ENCODE measurements around the gene RET. TPM values are rescaled to one million over a fixed set of nuclear protein-coding genes. Genes with fewer than 3 reads are reported as not detected.

The RET gene
- total RNA-seq, 1 donor from 2014 or later: 0.94 TPM

DNA sequence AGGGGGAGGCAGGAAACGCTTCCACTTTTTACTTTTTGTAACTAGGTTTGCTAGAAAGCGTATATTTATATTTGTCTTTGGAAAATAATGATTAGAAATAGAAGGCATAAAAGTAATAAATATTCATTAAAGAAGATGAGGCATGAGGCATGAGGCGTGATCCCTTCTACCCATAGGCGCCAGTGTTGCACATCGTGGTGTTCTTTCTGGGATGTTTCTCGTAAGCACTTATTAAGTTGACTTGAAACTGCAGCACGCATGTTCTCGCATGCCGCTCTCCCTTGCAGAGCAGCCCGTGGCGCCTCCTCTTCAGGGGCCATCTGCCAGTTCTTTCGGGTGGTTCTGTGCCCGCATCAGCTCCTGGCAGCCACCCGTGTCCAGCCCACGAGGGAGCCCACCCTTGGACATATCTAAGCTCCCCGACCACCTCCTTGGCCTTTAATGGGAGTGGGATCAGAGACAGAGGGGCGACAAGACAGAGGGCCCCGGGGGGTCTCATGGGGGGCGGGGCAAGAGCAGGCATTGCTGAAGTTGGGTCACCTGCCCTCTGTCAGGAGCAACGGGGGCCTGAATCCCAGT is 32.9 kb downstream of the RET start:
- no peak for DNase-seq

DNA sequence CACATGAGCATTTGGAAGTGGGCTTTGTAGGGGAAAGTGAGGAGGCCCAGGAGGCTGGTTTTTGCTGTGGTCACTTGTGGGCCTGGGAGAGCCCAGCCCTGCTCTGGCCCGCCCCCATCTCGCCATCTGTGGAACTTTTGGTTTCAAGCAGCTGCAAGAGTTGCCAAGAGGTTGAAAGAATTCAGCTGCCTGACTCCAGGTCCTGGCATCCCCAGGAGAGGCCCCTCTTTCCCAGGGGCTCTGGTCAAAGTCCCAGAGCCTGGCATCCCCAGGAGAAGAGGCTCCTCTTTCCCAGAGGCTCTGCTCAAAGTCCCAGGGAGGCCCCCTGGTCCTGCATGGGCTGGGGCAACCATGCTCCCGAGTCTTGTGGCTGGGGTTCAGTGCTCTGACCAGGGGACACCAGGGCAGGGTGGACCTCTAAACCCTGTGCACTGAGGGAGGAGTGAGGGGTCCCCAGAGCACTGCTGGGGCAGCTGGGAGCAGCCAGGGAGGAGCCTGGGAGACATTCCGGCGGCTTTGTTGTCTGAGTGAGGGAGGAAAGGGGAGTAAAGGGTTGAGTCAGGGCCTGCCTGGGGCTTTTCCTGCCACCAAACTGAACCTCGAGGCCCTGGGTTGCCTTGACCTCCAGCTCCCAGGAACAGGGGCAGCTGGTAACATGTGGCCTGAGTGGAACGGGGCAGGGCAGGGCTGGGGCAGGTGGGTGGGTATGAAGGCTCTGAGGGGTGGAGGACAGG is 33.6 kb downstream of the RET start:
- DNase-seq: no peak

DNA sequence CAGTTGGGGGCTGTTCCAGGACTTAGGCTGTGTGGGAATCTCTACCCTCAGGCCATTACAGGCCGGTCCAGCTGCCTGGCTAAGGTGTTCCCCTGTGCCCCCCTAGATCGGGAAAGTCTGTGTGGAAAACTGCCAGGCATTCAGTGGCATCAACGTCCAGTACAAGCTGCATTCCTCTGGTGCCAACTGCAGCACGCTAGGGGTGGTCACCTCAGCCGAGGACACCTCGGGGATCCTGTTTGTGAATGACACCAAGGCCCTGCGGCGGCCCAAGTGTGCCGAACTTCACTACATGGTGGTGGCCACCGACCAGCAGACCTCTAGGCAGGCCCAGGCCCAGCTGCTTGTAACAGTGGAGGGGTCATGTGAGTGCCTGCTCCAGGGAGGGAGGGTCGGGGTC is 34.2 kb downstream of the RET start:
- DNase-seq: no peak

DNA sequence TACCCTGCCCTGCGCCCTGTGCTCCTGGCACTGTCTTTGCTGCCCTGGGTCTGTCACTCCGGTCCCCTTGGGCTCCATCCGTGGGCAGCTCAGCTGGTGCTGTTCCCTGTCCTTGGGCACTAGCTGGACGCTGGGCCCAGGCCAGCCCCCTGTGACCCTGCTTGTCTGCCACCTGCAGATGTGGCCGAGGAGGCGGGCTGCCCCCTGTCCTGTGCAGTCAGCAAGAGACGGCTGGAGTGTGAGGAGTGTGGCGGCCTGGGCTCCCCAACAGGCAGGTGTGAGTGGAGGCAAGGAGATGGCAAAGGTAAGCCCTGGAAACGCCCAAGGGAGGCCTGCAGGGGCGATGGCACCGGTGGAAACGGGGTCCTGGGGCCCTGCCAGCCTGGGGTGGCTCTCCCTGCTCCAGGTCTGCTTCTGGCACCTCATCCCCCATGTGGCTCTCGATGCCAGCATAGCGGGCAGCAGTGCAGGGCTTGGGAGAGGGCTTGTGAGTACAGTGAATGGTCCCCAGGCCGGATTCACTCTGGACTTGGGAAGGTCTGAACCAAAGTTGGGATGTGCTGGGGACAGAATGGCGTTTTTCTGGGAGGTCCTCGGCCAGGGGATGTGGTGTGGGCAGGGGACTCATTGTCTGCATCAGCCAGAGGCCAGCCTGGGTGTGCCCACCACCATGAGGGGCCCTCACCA is 35.2 kb downstream of the RET start:
- DNase-seq: no peak

DNA sequence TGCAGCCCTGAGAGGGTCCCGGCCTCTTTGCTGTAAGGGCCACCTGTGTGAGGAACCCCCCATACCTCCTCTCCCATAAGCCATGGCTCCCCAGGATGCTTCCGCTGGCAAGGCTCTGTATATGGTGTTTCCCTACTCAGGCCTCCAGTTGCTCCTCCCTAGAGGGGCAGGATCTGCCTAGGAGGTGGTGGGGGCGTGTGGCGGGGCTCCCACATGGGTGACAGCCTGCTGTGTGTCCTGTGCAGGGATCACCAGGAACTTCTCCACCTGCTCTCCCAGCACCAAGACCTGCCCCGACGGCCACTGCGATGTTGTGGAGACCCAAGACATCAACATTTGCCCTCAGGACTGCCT is 35.7 kb downstream of the RET start:
- DNase-seq: no peak

DNA sequence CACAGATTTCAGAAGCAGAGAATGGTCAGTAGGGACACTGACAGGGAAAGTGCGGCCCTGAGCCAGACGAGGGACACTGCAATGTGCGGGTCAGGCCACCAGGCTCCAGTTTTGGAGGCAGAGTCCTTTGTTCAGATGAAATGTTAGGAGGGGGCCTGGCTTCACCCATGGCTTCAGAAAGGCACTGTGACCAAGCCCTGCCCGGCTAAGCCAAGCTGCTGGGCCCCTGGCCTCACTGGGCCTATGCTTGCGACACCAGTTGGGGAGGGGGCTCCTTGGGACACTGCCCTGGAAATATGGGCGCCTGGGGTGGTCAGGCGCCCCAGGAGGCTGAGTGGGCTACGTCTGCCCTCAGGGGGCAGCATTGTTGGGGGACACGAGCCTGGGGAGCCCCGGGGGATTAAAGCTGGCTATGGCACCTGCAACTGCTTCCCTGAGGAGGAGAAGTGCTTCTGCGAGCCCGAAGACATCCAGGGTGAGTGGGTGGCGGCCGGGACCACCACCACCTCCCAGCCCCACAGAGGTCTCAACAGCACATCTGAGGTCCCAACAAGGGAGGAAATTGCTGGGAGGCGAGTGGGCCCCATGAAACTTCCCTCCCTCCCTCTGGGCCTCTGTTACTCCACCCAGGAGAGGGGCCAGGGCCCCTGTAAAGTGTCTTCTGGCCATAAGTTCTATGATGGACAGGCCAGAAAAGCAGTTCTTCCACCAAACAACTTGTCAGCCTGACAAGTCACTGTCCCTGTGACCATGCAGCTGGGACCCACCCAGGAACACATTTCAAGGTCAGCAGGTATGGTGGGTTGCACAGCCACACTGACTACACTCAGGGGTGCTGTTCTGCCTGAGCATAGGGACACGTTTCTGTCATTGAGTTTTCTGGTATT is 36.6 kb downstream of the RET start:
- no peak for DNase-seq

DNA sequence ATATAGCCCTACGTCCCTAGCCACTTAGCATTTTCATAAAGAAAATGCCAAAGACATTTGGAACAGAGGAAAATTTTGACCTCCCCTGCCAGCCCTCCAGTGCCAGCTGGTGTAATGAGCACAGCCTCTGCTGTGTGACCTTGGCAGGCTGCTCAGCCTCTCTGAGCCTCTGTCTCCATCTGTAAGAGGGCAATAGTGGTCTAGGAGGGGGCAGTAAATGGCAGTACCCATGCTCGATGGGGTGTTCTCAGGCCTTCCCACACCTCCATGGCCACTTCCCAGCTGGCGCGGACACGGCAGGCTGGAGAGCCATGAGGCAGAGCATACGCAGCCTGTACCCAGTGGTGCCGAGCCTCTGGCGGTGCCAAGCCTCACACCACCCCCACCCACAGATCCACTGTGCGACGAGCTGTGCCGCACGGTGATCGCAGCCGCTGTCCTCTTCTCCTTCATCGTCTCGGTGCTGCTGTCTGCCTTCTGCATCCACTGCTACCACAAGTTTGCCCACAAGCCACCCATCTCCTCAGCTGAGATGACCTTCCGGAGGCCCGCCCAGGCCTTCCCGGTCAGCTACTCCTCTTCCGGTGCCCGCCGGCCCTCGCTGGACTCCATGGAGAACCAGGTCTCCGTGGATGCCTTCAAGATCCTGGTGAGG is 37.3 kb downstream of the RET start:
- DNase-seq: no peak

DNA sequence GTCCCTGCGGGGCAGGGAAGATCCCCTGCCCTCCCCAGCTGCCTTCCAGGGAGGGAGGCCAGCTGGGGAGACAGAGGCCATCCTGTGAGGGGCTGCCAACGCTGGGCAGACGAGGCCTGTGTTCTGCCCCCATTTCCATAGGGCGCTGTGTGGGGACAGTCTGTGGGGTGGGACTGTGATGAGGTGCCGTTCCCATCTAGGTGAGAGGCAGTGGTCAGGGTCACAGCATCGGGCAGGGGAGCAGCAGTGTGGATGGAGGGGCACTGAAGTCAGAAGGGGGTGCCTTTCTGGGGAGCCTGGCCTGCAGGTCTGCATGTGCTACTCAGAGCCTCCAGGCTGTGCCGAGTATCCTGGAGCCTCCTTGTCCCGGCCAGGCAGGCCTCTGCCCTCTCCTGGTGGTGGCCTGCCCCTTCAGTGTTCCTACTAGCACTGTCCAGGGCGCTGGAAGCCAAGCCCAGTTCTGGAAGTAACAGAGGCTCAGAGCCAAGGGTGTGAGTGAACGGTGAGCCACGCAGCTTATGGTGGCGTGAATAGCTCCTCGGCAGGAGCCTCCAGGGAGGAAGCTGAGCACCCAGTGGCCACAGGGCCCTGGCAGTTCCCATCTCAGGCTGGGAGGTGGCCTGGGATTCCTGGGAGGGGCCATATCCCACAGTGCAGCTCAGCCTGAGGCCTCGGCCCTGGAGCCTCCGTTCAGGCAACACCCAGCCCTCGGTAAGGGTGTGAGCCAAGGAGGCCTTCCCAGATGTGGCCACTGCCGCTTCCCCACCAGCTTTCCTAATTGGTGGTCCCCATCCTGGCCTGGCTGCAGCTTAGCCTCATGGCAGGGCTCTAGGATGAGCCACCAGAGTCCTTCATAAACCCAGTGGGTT is 38.1 kb downstream of the RET start:
- DNase-seq: no peak

DNA sequence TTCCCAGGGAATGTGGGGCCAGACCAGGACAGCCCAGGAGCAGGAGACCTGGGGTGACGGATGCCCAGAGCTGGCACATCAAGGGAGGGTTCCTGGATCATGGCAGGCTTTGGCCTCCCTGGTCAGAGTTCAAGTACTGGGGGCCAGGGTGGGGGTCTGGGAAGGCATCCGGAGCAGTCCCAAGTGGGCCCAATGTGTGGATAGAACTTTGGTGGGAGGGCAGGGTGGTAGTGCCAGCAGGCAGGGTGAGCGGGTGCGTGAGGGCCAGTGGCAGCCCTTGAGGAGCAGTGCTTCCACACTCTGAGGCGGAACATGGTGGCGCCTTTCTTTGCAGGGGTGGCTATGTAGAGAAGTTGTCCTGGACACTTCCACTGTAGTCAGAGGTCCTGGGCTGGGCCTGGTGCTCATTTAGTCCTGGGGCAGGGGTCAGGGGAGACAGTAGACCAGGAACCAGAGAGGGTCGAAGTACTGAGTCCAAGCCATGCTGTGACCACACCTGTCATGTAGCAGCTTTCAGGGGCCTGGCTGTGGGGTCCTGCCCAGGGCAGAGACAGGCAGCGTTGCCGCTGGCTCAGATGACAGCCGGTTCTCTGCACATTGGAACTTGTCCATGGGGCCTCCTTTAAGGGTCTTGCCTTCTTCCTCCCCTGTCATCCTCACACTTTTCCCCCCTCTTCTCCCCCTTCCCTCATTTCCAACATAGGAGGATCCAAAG is 39.2 kb downstream of the RET start:
- DNase-seq: no peak

DNA sequence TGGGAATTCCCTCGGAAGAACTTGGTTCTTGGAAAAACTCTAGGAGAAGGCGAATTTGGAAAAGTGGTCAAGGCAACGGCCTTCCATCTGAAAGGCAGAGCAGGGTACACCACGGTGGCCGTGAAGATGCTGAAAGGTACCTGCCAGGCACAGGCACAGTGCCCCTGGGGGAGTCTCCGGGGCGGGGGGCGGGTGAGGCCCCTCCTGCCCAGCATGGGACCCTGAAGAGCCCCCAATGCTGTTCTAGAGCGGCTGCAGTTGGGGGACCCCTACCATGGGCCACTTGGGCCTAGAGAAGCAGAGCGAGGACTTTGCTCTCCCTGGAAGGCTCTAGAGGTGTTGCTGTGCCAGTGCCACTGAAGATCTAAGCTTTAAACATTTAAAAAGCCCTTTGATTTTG is 39.7 kb downstream of the RET start:
- no peak for DNase-seq

DNA sequence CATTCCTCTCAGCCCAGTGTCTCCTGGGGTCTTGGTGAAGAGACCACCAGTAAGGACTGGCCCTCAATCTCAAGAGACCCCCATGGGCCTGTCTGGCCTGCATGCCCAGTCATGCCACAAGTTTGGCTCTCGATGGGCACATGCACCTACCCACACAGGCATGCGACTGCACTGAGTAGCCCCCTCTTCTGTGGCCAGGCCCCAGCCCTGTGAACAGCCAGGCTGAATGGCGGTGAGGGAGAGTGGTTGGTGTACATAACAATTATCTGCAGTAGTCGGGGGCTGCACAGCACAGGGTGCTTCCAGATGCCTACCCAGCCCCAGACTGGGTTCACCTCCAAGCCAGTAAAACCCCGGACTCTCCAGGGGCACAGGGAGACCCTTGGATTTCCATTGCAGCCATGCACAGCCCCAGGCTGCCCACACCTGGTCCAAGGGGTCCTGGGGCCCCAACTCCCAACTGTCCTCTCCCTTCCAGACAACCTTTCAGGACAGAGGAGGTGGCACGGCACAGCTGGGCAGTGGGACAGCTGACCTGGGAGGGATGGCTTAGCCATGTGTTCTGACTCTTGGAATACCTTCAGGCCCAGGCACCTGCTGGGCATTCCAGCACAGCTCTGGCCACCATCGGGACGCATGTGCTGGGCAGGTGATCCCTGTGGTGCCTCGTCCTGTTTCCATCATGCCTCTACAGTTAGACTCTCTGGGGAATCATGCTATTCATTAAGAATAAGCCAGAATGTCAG is 40.3 kb downstream of the RET start:
- no peak for DNase-seq

DNA sequence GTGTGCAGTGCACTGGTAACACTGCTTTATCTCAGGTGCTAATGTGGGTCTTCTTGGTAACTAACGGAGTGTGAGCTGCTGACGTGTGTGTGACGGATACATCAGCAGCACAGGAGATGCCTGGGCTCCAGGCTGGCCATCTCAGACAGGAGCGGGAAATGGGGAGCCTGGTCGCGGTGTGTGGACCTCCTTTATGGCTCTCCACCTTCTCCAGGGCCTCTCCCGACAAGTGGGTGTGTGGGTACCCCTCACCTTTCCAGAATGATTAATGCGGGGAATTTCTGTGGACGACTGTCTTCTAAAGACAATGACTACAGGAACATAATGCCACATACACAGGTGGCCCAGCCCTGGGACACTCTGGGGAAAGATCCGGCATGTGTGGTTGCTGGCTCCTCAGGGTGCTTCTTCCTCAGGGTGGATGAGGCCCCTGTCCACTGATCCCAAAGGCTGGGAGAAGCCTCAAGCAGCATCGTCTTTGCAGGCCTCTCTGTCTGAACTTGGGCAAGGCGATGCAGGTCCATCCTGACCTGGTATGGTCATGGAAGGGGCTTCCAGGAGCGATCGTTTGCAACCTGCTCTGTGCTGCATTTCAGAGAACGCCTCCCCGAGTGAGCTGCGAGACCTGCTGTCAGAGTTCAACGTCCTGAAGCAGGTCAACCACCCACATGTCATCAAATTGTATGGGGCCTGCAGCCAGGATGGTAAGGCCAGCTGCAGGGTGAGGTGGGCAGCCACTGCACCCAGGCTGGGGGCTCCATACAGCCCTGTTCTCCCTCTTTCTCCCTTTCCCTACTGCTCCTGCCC is 41.1 kb downstream of the RET start:
- no peak for DNase-seq

DNA sequence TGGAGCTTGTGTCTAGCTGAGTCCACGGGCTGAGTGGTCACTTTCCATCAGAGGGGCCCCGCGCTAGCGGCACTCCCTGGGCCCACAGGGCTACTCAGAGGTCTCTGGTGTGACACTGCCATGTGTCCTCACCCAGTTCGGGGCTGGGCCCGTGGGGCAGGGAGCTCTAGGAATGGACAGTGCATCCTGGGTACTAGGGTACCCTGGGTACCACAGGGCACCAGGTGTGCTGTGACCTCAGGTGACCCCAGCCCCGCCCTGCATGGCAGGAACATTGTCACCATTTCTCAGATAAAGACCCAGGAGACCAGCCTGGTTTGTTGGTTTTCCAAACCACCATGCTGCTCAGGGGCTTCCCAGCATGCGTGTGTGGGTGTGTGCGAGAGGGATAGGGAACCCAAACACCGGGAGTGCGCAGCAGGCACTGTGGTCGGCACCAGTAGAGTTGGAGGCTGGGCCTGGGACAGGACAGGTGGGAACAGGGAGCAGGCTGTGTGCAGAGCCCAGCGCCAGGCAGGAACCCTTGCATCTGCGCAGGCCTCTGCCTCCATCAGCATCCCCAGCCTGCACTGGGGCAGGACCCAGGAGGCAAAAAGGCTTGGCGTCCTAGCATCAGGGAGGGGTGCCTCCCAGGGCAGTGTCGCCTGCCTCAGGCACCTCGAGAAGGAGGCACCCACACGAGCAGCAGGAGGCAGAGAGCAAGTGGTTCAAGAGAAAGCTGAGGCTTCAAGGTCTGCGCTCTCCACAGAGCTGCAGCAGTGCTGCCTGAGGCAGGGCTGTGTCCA is 42.0 kb downstream of the RET start:
- DNase-seq: no peak

DNA sequence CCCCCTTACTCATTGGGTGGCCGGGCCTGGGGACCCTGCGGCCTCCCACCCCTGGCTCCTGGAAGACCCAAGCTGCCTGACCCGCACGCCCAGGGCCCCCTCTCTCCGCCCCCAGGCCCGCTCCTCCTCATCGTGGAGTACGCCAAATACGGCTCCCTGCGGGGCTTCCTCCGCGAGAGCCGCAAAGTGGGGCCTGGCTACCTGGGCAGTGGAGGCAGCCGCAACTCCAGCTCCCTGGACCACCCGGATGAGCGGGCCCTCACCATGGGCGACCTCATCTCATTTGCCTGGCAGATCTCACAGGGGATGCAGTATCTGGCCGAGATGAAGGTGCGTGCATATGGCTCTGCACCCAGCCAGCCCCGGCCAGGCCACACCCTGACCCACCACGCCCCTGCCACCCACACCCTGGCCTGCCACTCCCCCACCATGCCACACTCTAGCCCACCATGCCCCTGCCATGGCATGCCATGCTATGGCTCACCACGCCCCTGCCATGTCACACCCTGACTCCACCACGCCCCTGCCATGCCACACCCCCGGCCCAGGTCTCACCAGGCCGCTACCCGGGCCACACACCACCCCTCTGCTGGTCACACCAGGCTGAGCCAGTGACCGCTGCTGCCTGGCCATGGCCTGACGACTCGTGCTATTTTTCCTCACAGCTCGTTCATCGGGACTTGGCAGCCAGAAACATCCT is 42.7 kb downstream of the RET start:
- DNase-seq: no peak

DNA sequence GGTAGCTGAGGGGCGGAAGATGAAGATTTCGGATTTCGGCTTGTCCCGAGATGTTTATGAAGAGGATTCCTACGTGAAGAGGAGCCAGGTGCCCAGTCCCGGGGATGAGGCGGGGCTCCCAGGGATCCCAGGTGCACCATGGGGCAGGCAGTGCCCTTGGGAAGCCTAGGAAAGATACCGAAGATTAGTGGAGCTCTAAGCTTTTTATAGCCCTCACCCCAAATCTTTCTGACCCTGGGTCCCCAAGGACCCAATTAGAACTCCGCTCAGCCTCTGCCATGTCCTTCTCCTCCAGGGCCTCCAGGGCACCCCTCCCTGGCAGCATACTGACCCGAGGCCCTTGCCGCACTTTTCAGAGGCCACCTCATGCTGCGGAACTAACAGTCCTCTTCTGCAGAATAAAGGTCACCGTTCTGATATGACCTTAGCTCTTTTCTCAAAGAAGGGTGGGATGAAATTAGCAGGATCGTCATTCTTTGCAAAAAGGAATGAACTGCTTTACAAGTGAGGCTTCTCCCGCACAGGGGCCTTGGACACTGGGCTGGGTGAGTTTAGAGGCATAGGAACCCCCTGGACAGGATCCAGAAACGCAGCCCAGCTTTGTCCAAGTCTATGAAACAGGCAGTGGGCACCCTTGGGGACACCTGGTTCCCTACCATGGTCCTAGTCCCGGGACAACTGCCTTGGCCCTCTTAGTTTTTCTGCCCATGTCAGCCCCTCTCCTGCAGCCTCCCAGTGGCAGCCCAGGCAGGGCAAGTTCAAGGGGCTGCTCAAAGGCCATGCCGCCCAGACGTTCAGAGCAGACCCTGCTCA is 43.5 kb downstream of the RET start:
- no peak for DNase-seq

DNA sequence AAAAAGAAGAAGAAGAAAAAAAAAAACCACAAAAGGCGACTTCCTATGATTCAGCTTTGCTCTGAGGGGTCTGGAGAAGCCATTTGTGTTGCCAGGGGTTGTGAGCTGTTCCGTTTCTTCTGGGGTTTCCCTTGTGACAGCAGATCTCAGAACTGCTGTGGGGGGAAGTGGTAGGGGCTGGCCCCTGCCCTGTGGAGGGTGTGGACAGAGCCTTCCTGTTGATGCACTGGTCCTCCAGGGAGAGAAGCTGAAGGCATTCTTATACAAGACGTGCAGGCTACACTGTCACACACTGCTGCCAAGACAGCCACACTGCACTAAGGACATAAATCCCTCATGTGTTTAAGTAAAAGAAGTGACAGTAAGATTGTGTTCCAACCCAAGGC is 44.1 kb downstream of the RET start:
- DNase-seq: no peak

DNA sequence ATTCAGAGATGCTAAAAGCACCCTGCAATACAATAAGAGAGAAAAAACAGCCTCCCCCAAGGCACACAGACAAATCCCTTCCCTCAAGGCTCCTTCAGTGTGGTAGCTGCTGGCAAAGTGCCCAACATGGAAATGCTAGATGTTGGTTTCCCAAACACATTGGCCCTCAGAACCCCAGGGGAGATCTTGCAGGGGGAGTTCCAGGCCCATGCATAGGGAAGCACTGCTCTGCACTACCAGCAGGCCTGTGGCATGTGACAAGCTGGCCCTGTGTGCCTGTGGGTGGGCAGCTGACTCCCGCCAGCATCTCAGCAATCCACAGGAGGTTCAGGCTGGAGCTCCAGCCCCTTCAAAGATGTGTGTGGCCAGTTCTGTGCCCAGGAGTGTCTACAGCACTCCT is 44.6 kb downstream of the RET start:
- no peak for DNase-seq

All from occipital lobe (tissue), 2 donors.